Measurements from ENCODE around the gene ADAM19.

DNA sequence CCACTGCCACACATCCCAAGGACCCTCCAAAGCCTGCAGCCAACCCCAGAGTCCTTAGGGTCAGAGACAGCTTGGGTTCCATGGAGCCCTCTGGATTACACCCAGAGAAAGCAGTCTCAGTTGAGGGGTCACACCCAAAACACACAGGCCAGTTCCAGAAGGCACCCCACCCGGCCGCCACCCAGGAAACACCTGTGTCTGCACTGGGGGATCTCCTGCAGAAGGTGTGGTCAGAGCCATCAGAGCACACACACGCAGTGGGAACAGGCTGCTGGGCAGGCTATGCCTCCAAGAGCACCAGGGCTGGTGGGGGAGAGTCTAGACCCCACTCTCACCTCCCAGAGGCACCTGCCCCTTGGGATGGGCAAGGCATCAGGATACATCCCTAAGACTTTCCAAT, 88.2 kb downstream of the ADAM19 start:
- no peak for TF ChIP-seq CTCF (IDR thresholded peaks at IDR 0.05)
- TF ChIP-seq TCF7L2 (IDR thresholded peaks at IDR 0.05; ENCODE audit: low read depth, low read length) = no peak

Measured in Panc1 (cell line).